Measurements from ENCODE around the gene BNC2.

Gene BNC2

GRCh38 chr9:16773617-16774016, 96.9 kb downstream of the BNC2 start:
- DNase-seq: no peak
- intact Hi-C loops (cut with DNase I): no loop called here

DNA sequence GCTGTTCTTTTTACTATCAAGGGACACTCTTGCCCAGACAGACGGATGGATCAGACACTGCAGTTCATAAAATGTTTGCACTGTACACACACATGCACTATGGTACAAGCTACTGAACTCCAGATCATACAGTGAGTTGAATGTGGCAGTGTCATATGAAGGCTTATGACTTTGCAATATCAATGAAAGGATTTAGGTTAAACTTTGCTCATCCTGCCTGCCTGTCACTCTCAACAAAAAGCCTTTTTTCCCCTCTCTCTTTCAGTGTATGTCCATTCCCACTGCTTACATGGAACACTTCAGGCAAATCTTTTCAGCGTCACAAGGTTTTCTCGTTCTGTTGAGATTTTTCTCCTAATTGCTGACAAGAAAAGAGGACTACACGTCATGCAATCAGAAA, 97.4 kb downstream of the BNC2 start:
- intact Hi-C loops (cut with DNase I): no loop called here
- no peak for DNase-seq

GRCh38 chr9:16771356-16771755, 99.1 kb downstream of the BNC2 start:
- DNase-seq: no peak
- intact Hi-C loops (cut with DNase I): no loop called here

- intact Hi-C loops (cut with DNase I): no loop called here
- DNase-seq: no peak
These were observed 101.2 kb downstream of the BNC2 start for GRCh38 chr9:16769291-16769690.

- no peak for DNase-seq
- intact Hi-C loops (cut with DNase I): no loop called here
These were observed 101.7 kb downstream of the BNC2 start for GRCh38 chr9:16768816-16769215.

DNA sequence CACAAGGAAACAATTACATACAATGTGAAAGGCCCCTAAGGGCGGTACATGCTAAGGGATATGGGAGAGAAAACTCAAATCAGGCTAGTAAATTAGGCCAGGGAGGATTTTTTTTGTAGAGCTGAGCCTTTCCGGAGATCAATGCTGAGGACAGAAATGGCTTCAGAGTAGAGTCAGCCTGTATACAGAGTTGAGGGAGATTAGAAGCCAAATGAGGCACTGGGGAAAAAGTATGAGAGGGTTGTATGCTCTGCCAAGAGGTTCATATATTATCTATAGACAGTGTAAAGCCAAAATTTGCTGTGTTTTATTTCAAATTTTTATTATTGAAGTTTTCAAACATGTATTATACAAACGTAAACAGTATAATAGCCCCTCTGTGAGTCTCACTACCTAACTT, 103.1 kb downstream of the BNC2 start:
- DNase-seq: no peak
- intact Hi-C loops (cut with DNase I): no loop called here

GRCh38 chr9:16763946-16764345, 106.5 kb downstream of the BNC2 start:
- intact Hi-C loops (cut with DNase I): no loop called here
- DNase-seq: no peak

GRCh38 chr9:16755467-16756160, 114.9 kb downstream of the BNC2 start:
- no peak for DNase-seq
- intact Hi-C loops (cut with DNase I): no loop called here

- DNase-seq: no peak
- intact Hi-C loops (cut with DNase I): no loop called here
These were observed 115.8 kb downstream of the BNC2 start for GRCh38 chr9:16754662-16755061.

- intact Hi-C loops (cut with DNase I): no loop called here
- no peak for DNase-seq
These were observed 117.2 kb downstream of the BNC2 start for GRCh38 chr9:16753256-16753655.

DNA sequence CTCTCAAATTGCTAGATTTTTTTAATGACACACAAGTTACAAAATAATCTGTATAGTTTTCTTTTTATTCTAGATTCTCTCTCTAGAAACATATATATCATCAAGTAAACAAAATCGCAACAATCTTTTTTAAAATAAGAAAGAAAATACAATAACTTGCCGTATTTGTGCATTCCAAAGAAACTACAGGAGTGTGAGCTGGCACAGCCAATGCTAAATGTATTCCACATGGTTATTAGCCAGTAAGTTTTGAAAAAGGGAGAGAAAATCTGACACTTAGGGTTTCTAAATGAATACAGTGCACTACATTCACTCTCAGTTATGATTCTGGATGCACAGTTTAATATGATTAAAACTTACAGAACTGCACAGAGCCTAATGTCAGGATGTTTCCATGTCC, 117.9 kb downstream of the BNC2 start:
- intact Hi-C loops (cut with DNase I): no loop called here

GRCh38 chr9:16750553-16750952, 119.9 kb downstream of the BNC2 start:
- intact Hi-C loops (cut with DNase I): no loop called here
- no peak for DNase-seq

More for the DNA sequence above, 117.9 kb downstream of the BNC2 start:
- no peak for DNase-seq

DNA sequence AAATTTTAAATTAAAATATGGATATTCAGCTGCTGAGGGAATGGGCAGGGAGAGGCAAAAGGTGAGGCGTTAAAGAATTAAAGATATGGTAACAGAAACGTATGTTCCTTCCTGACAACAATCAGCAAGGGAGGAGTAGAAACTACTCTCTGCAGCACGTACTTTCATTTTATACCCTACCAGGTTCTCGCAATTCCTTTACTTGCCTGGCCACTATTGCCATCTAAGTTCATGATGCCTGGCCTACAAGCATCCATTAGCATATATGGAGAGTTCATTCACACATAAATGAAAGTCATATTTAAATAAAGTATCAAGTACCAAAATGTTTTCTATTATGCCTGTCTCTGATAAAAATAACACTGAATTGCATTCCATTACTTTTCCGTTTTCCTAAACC, 125.1 kb downstream of the BNC2 start:
- no peak for DNase-seq
- intact Hi-C loops (cut with DNase I): no loop called here

- intact Hi-C loops (cut with DNase I): no loop called here
- DNase-seq: no peak
These were observed 126.1 kb downstream of the BNC2 start for GRCh38 chr9:16744394-16744793.

DNA sequence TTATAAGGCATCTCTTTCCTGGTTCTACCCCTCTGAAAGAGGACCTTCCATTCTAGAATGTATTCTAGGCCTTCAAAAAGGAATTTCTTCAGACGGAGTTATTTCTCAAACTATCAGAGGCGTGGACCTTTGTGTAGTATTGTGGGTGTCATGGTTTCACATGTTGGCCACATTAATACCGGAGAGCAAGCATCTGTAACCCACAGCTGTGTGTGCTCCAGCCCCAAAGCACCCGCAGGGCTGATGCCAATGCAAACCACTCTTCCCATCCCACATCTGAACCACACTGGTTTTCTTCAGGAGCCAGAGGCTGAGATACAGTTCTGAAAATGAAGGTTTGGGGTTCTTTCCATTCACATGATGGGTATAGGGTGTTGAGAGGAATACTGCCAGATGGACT, 127.1 kb downstream of the BNC2 start:
- intact Hi-C loops (cut with DNase I): no loop called here
- DNase-seq: no peak

DNA sequence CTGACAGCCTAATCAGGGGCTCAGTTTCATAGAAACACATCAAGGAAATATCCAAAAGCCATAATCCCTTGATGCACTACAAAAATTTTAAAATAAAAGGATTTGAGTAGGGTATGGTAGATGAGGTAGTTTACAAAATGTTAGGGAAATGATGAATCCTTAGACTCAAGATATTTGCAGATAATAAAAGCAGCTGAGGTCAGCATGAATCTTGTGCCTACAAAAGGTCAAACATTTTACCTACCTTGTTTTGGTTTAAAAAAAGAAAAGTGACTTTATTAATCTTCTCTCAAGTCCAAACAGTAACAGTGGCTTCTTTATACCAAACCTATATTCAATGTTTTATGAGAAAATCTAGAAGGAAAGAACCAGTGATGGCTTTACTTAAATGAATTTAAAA, 135.5 kb downstream of the BNC2 start:
- DNase-seq: no peak
- intact Hi-C loops (cut with DNase I): no loop called here

DNA sequence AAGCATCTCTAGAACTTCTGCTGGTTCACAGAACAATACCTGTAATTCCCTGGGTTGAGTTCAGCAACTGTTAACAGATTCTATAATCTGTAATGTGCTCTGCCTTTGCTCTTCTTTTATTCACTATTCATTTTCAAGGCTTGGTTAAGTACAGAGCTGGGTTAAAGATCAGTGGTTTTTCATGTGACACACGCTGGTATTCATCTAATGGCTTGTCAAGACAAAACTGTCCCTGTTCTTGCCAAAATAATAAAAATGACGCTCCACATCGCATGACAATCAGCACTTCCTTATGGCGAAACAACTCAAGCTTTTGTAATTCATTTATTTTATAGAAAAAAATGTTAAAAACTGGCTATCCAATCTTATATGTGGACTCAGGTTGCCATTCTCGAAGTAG, 137.9 kb downstream of the BNC2 start:
- intact Hi-C loops (cut with DNase I): no loop called here
- no peak for DNase-seq

DNA sequence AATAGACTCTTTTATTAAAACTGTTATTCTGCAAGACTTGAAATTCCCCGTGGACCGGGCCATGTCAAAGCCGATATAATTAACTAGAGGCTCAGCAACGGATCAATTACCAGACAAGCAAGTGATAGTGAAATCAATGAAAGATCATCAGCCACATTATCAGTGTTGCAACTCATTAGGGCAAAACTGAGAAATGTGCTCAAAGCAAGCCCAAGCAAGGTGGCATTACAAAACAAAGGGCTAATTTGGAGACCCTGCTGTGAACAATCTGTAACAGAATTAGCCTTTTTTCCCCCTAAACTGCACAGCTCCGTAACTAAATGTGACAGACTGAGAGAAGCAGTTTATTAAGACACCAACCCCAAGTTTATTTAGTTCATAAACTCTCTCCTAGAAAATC, 140.3 kb downstream of the BNC2 start:
- intact Hi-C loops (cut with DNase I): no loop called here
- no peak for DNase-seq

GRCh38 chr9:16729651-16730050, 140.8 kb downstream of the BNC2 start:
- no peak for DNase-seq
- intact Hi-C loops (cut with DNase I): no loop called here

DNA sequence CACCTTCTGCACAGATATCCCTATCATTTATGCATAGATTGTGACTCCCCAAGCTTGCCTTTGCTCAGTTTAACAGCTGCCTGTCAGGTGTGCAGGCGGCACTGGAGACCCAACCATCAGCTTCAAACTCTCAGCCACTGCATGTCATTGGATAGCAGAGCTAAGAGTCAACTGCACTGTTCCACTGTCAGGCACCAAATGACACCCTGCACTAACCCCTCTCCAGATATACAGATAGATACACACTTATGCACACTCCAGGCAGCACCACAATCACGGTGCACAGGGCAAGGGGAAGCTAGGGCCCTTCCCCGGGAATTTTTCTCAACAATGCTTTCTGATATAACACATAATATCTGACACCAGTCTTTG, 142.3 kb downstream of the BNC2 start:
- intact Hi-C loops (cut with DNase I): no loop called here
- no peak for DNase-seq

GRCh38 chr9:16727452-16728136, 142.9 kb downstream of the BNC2 start:
- intact Hi-C loops (cut with DNase I): no loop called here

More at GRCh38 chr9:16727452-16728136, 142.9 kb downstream of the BNC2 start:
- no peak for DNase-seq
